Measurements from ENCODE around the gene CCT6B.

The CCT6B gene

GRCh38 chr17:34991606-34992005, 30.3 kb upstream of the CCT6B start:
- no peak for TF ChIP-seq CTCF (IDR thresholded peaks at IDR 0.05; ENCODE audit: low read depth, low read length)
- DNase-seq (ENCODE audit: low read depth in 2 of 2), result no peak
- no peak overlapping the region for H3K4me3 ChIP-seq (replicated peaks in 1 of 2; ENCODE audit: low read depth in 2 of 2, low read length in 2 of 2)

GRCh38 chr17:34990921-34991365, 29.7 kb upstream of the CCT6B start:
- no peak overlapping the region for H3K4me3 ChIP-seq (replicated peaks in 1 of 2; ENCODE audit: low read depth in 2 of 2, low read length in 2 of 2)
- peak in 1 of 2 donors; percentile 4 for DNase-seq (ENCODE audit: low read depth in 2 of 2)
- TF ChIP-seq CTCF (IDR thresholded peaks at IDR 0.05; ENCODE audit: low read depth, low read length), result no peak

GRCh38 chr17:34989473-34989872, 28.2 kb upstream of the CCT6B start:
- H3K4me3 ChIP-seq (replicated peaks in 1 of 2; ENCODE audit: low read depth in 2 of 2, low read length in 2 of 2), result no peak overlapping the region
- no peak for DNase-seq (ENCODE audit: low read depth in 2 of 2)
- TF ChIP-seq CTCF (IDR thresholded peaks at IDR 0.05; ENCODE audit: low read depth, low read length), result no peak

GRCh38 chr17:34988644-34989043, 27.4 kb upstream of the CCT6B start:
- no peak for DNase-seq (ENCODE audit: low read depth in 2 of 2)
- no peak overlapping the region for H3K4me3 ChIP-seq (replicated peaks in 1 of 2; ENCODE audit: low read depth in 2 of 2, low read length in 2 of 2)
- TF ChIP-seq CTCF (IDR thresholded peaks at IDR 0.05; ENCODE audit: low read depth, low read length), result no peak

- no peak overlapping the region for H3K4me3 ChIP-seq (replicated peaks in 1 of 2; ENCODE audit: low read depth in 2 of 2, low read length in 2 of 2)
- no peak for TF ChIP-seq CTCF (IDR thresholded peaks at IDR 0.05; ENCODE audit: low read depth, low read length)
Measured at GRCh38 chr17:34987232-34987631, 26.0 kb upstream of the CCT6B start.

GRCh38 chr17:34981538-34982241, 20.4 kb upstream of the CCT6B start:
- H3K4me3 ChIP-seq (replicated peaks in 1 of 2; ENCODE audit: low read depth in 2 of 2, low read length in 2 of 2), result peak overlapping the region; percentile 71 to 72
- peak; percentile 23 to 26 for DNase-seq (ENCODE audit: low read depth in 2 of 2)
- TF ChIP-seq CTCF (IDR thresholded peaks at IDR 0.05; ENCODE audit: low read depth, low read length), result no peak

More at GRCh38 chr17:34987232-34987631, 26.0 kb upstream of the CCT6B start:
- no peak for DNase-seq (ENCODE audit: low read depth in 2 of 2)
